GM23248 (cell line): Measurements from ENCODE around the gene SPHKAP.

Experiments
- EZH2 ChIP-seq: fragments of 200-600 bp; sonication (generic); IDR thresholded peaks from 2 replicates; pipeline ENCODE4 v1.6.1; 2018; ENCODE audit warnings: antibody characterized with exemption, mild to moderate bottlenecking; ENCODE audit not compliant: insufficient read depth, poor library complexity, severe bottlenecking
- EZH2phosphoT487 ChIP-seq: fragments of 200-600 bp; sonication (generic); IDR thresholded peaks from 2 replicates; pipeline ENCODE4 v1.6.1; 2018; ENCODE audit warnings: antibody characterized with exemption, moderate library complexity, mild to moderate bottlenecking, low read depth; ENCODE audit not compliant: insufficient read depth

GRCh38 chr2:227942021-227942420, 239.5 kb downstream of the SPHKAP start:
- TF ChIP-seq EZH2 (no peak), EZH2phosphoT487 (no peak)
